K562 (cell line): ENCODE measurements around the gene SURF6. TPM values are rescaled to one million over a fixed set of nuclear protein-coding genes. Genes with fewer than 3 reads are reported as not detected.

ENCODE experiments used
- ATF1 ChIP-seq, 2 experiments: fragments of 450-650 bp in 1 of 2; IDR thresholded peaks; 2 replicates each; pipeline ENCODE4 v1.6.1; 2016; ENCODE audit warnings: missing compliant biosample characterization in 1 of 2, missing genetic modification characterization in 1 of 2
- CCNT2 ChIP-seq: IDR thresholded peaks from 2 replicates; pipeline ENCODE4 v1.6.1; 2011; ENCODE audit warnings: borderline replicate concordance, low read depth, mild to moderate bottlenecking, moderate library complexity, mixed read lengths, low read length; ENCODE audit not compliant: insufficient read length; ENCODE audit errors: extremely low read depth
- ELF2 ChIP-seq: fragments of 250-450 bp; sonication (Bioruptor Pico); IDR thresholded peaks from 2 replicates; pipeline ENCODE4 v1.5.0; 2021; ENCODE audit warnings: mild to moderate bottlenecking
- FOXA3 ChIP-seq, 2 experiments: fragments of 450-650 bp in 1 of 2; sonication (generic) in 1 of 2; formaldehyde crosslinking; IDR thresholded peaks in 1 of 2; conservative IDR thresholded peaks in 1 of 2; 2 replicates each; pipeline versions ENCODE4 v1.4.0 to v1.8.0; 2020 to 2022; ENCODE audit warnings: mild to moderate bottlenecking in 2 of 2, missing genetic modification reagents in 1 of 2
- GABPA ChIP-seq: fragments of 200-800 bp; sonication (Bioruptor generic); conservative IDR thresholded peaks from 2 replicates; pipeline ENCODE4 v1.6.1; 2016; ENCODE audit warnings: low read depth, missing genetic modification characterization, missing compliant biosample characterization
- GABPB1 ChIP-seq: sonication (generic); formaldehyde crosslinking; IDR thresholded peaks from 2 replicates; pipeline ENCODE4 v1.8.0; 2022; ENCODE audit warnings: mild to moderate bottlenecking, missing genetic modification reagents
- GTF2A2 ChIP-seq: IDR thresholded peaks from 2 replicates; pipeline ENCODE4 v1.6.1; 2016; ENCODE audit warnings: mild to moderate bottlenecking, missing genetic modification characterization, missing compliant biosample characterization
- HCFC1 ChIP-seq: IDR thresholded peaks from 2 replicates; pipeline ENCODE4 v1.6.1; 2012; ENCODE audit warnings: low read depth, low read length, improper control_type of control experiment
- MTA1 ChIP-seq: fragments of 450-650 bp; IDR thresholded peaks from 2 replicates; pipeline ENCODE4 v1.6.1; 2017; ENCODE audit warnings: borderline replicate concordance
- NBN ChIP-seq: fragments of 450-650 bp; IDR thresholded peaks from 2 replicates; pipeline ENCODE4 v1.6.1; 2016; ENCODE audit warnings: low read depth, mild to moderate bottlenecking
- NKRF ChIP-seq: fragments of 450-650 bp; IDR thresholded peaks from 2 replicates; pipeline ENCODE4 v1.6.1; 2016; ENCODE audit warnings: borderline replicate concordance
- SAP30 ChIP-seq: fragments of 200-600 bp; sonication (generic); IDR thresholded peaks from 2 replicates; pipeline ENCODE4 v1.6.1; 2012; ENCODE audit warnings: borderline replicate concordance, low read depth, mild to moderate bottlenecking, moderate library complexity, low read length, control low read depth, inconsistent platforms; ENCODE audit not compliant: insufficient read depth, poor library complexity, severe bottlenecking
- WHSC1 ChIP-seq: IDR thresholded peaks from one replicate; pipeline ENCODE4 v1.6.1; 2012; ENCODE audit warnings: low read length, control low read depth, inconsistent platforms
- ZBTB1 ChIP-seq: sonication (generic); formaldehyde crosslinking; IDR thresholded peaks from 2 replicates; pipeline ENCODE4 v1.8.1; 2023; ENCODE audit warnings: missing genetic modification reagents, low read depth, mild to moderate bottlenecking, borderline replicate concordance
- ZNF175 ChIP-seq: fragments of 200-800 bp; sonication (Bioruptor generic); IDR thresholded peaks from 2 replicates; pipeline ENCODE4 v1.6.1; 2016; ENCODE audit warnings: low read depth, mild to moderate bottlenecking, missing genetic modification characterization, missing compliant biosample characterization
- polyA plus RNA-seq, 8 experiments: library from polyadenylated mRNA; depleted of rRNA in 4 of 8; stranded (reverse) in 5 of 8; unstranded in 3 of 8; fragments of >200 nt; fragmentation: Nextera tagmentation in 2 of 8; fragmentation: Illumina TruSeq in 1 of 8; extraction: Ambion mirVana in 2 of 8; extraction: Trizol in 1 of 8; gene quantifications; 2 replicates each; pipeline versions ENCODE4 v1.2.1 to v1.2.3, GENCODE V29; 2011 to 2014; ENCODE audit warnings: inconsistent platforms in 1 of 8, missing spikeins in 1 of 8
- total RNA-seq, 7 experiments: library from RNA; depleted of rRNA in 6 of 7; stranded (reverse); fragments of >200 nt in 6 of 7; fragmentation: Illumina TruSeq in 2 of 7; extraction: Trizol in 2 of 7; gene quantifications; 2 replicates each; pipeline versions ENCODE4 v1.2.1 to v1.2.3, GENCODE V29; 2011 to 2021; ENCODE audit warnings: low replicate concordance in 1 of 7
- TF ChIP-seq, protein P1 (sequence below): conservative IDR thresholded peaks from 2 replicates; pipeline ENCODE4 v1.6.1; 2011; ENCODE audit warnings: low read depth, mild to moderate bottlenecking, low read length; ENCODE audit not compliant: control insufficient read depth
- TF ChIP-seq, protein P2 (sequence below): sonication (generic); formaldehyde crosslinking; IDR thresholded peaks from 2 replicates; pipeline ENCODE4 v1.8.0; 2023; ENCODE audit warnings: missing genetic modification reagents, mild to moderate bottlenecking, borderline replicate concordance

SURF6 gene
- total and polyA plus RNA-seq, 9 of the 15 experiments (the other 6 are each of a cell fraction or from before 2014, with no cell fraction given) = 1.4 to 68.3 (median 14.7) TPM

DNA sequence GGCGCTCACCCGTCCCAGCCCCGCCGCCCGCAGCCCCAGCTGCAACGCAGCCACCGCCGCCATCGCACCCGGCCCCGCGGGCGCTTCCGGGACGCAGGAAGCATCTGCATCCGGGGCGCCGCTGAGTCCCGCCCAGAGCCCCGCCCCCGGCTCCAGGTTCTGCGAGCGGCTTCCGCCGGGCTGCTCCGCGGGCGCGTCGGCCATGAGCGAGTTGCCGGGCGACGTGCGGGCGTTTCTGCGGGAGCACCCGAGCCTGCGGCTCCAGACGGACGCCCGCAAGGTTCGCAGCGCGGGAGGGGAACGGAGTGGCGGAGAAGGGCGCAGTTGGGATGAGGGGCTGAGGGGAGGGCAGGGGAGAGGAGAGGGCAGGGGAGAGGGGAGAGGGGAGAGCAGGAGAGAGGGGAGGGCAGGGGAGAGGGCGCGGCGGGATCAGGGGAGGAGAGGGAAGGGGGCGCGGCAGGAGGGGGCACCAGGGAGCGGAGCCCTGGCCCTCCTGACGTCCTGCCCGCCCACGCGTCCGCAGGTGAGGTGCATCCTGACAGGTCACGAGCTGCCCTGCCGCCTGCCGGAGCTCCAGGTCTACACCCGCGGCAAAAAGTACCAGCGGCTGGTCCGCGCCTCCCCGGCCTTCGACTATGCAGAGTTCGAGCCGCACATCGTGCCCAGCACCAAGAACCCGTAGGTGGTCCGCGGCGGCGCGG is 20.6 kb upstream of the SURF6 start, which contains the start of the genes SURF1 and SURF2 (continued):
- peak; percentile 54; the same call in 1 of the 2 replicates for TF ChIP-seq ZBTB1 (CRISPR knock-in tag)
- TF ChIP-seq SAP30 = peak; percentile 23
- TF ChIP-seq ZNF175 (CRISPR knock-in tag) = no peak
- TF ChIP-seq GTF2A2 (tag) = no peak
- TF ChIP-seq NBN = 0 out of 2 replicates have a peak, but pooled peaks have one; percentile 60
- TF ChIP-seq, protein P1, sequence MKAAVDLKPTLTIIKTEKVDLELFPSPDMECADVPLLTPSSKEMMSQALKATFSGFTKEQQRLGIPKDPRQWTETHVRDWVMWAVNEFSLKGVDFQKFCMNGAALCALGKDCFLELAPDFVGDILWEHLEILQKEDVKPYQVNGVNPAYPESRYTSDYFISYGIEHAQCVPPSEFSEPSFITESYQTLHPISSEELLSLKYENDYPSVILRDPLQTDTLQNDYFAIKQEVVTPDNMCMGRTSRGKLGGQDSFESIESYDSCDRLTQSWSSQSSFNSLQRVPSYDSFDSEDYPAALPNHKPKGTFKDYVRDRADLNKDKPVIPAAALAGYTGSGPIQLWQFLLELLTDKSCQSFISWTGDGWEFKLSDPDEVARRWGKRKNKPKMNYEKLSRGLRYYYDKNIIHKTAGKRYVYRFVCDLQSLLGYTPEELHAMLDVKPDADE = peak; percentile 60; the same call in 1 of the 2 replicates
- TF ChIP-seq, protein P2, sequence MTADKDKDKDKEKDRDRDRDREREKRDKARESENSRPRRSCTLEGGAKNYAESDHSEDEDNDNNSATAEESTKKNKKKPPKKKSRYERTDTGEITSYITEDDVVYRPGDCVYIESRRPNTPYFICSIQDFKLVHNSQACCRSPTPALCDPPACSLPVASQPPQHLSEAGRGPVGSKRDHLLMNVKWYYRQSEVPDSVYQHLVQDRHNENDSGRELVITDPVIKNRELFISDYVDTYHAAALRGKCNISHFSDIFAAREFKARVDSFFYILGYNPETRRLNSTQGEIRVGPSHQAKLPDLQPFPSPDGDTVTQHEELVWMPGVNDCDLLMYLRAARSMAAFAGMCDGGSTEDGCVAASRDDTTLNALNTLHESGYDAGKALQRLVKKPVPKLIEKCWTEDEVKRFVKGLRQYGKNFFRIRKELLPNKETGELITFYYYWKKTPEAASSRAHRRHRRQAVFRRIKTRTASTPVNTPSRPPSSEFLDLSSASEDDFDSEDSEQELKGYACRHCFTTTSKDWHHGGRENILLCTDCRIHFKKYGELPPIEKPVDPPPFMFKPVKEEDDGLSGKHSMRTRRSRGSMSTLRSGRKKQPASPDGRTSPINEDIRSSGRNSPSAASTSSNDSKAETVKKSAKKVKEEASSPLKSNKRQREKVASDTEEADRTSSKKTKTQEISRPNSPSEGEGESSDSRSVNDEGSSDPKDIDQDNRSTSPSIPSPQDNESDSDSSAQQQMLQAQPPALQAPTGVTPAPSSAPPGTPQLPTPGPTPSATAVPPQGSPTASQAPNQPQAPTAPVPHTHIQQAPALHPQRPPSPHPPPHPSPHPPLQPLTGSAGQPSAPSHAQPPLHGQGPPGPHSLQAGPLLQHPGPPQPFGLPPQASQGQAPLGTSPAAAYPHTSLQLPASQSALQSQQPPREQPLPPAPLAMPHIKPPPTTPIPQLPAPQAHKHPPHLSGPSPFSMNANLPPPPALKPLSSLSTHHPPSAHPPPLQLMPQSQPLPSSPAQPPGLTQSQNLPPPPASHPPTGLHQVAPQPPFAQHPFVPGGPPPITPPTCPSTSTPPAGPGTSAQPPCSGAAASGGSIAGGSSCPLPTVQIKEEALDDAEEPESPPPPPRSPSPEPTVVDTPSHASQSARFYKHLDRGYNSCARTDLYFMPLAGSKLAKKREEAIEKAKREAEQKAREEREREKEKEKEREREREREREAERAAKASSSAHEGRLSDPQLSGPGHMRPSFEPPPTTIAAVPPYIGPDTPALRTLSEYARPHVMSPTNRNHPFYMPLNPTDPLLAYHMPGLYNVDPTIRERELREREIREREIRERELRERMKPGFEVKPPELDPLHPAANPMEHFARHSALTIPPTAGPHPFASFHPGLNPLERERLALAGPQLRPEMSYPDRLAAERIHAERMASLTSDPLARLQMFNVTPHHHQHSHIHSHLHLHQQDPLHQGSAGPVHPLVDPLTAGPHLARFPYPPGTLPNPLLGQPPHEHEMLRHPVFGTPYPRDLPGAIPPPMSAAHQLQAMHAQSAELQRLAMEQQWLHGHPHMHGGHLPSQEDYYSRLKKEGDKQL (CRISPR knock-in tag) = 0 out of 2 replicates have a peak, but pooled peaks have one; percentile 37
- peak; percentile 72 for TF ChIP-seq HCFC1
- no peak for TF ChIP-seq ATF1 (CRISPR knock-in tag; IDR thresholded peaks at IDR 0.05)
- peak; percentile 29; the same call in 1 of the 2 replicates for TF ChIP-seq ATF1 (tag; IDR thresholded peaks at IDR 0.05)
- TF ChIP-seq MTA1 = peak; percentile 84
- TF ChIP-seq CCNT2 = peak; percentile 48
- TF ChIP-seq ELF2 (CRISPR knock-in tag) = peak; percentile 75; the same call in 1 of the 2 replicates
- peak; percentile 87 for TF ChIP-seq GABPB1 (CRISPR knock-in tag)
- TF ChIP-seq FOXA3 (CRISPR knock-in tag; conservative IDR thresholded peaks at IDR 0.05 in 1 of 2, IDR thresholded peaks at IDR 0.05 in 1 of 2) = 0 out of 4 replicates have a peak, but pooled peaks of 1 of the 2 experiments have one; percentile 31
- TF ChIP-seq GABPA (tag) = peak; percentile 98
- peak; percentile 93 for TF ChIP-seq NKRF
- no peak for TF ChIP-seq WHSC1
